Activated T-cell treated with anti-CD3 and anti-CD28 coated beads, Interleukin-2, amount 50 U/mL, for 24 hours (primary cell): ENCODE data around the gene PRR29.

Source experiments
- DNase-seq: peaks from one replicate; pipeline ENCODE4 v3.0.0-alpha.2; 2020
- H3K27ac Mint-ChIP-seq: 2 replicates; pipeline ENCODE4 v1.8.0; 2020; ENCODE audit warnings: mild to moderate bottlenecking, mixed read lengths
- H3K27me3 Mint-ChIP-seq: 2 replicates; pipeline ENCODE4 v1.8.0; 2020; ENCODE audit warnings: mixed read lengths
- H3K36me3 Mint-ChIP-seq: 2 replicates; pipeline ENCODE4 v1.8.0; 2020; ENCODE audit warnings: low read depth, mixed read lengths
- H3K4me1 Mint-ChIP-seq: 2 replicates; pipeline ENCODE4 v1.8.0; 2020; ENCODE audit warnings: low read depth, mixed read lengths
- H3K4me3 Mint-ChIP-seq: 2 replicates; pipeline ENCODE4 v1.8.0; 2020; ENCODE audit warnings: mild to moderate bottlenecking, moderate library complexity, mixed read lengths
- H3K9me3 Mint-ChIP-seq: 2 replicates; pipeline ENCODE4 v1.8.0; 2020; ENCODE audit warnings: mixed read lengths

Gene PRR29

GRCh38 chr17:63998050-63998720 lies at the start of gene PRR29:
TSS of gene PRR29 (plus strand) at chr17:63998351. CDS start at chr17:63998365, 14 bp downstream.
- Mint-ChIP-seq H3K27ac (peak within 1 kb of the TSS; percentile 81), H3K27me3 (no peaks in the 10 kb centered on the region), H3K4me3 (peak within 1 kb of the TSS; percentile 84), H3K4me1 (peaks cover 29% of the 10 kb centered on the region), H3K9me3 (no peaks in the 10 kb centered on the region), H3K36me3 (peaks cover 17% of the 10 kb centered on the region)
- DNase-seq, result peak; percentile 83

- Mint-ChIP-seq H3K36me3 (no peaks in the 10 kb centered on the region), H3K4me3 (no peak overlapping the region), H3K27me3 (no peaks in the 10 kb centered on the region), H3K27ac (no peak overlapping the region), H3K4me1 (peaks cover 16% of the 10 kb centered on the region), H3K9me3 (no peaks in the 10 kb centered on the region)
- DNase-seq, result no peak
These were observed 49.6 kb upstream of the PRR29 start for GRCh38 chr17:63948521-63948920.

- H3K27me3 Mint-ChIP-seq, result no peaks in the 10 kb centered on the region
- no peak overlapping the region for H3K27ac Mint-ChIP-seq
- H3K9me3 Mint-ChIP-seq, result no peaks in the 10 kb centered on the region
These were observed 48.4 kb upstream of the PRR29 start for GRCh38 chr17:63949576-63950250.

GRCh38 chr17:63950940-63951907 lies 46.9 kb upstream of the PRR29 start:
- no peak overlapping the region for H3K4me3 Mint-ChIP-seq
- no peaks in the 10 kb centered on the region for H3K36me3 Mint-ChIP-seq
- H3K9me3 Mint-ChIP-seq, result no peaks in the 10 kb centered on the region
- H3K27ac Mint-ChIP-seq, result no peak overlapping the region
- DNase-seq, result peak; percentile 50
- no peaks in the 10 kb centered on the region for H3K27me3 Mint-ChIP-seq
- H3K4me1 Mint-ChIP-seq, result peaks cover 25% of the 10 kb centered on the region

More at GRCh38 chr17:63949576-63950250, 48.4 kb upstream of the PRR29 start:
- H3K4me3 Mint-ChIP-seq, result no peak overlapping the region
- DNase-seq, result no peak
- H3K36me3 Mint-ChIP-seq, result no peaks in the 10 kb centered on the region
- peaks cover 28% of the 10 kb centered on the region for H3K4me1 Mint-ChIP-seq

GRCh38 chr17:63954402-63955063 lies 43.6 kb upstream of the PRR29 start:
- Mint-ChIP-seq H3K9me3 (no peaks in the 10 kb centered on the region), H3K27ac (peak overlapping the region; percentile 69), H3K4me1 (peaks cover 19% of the 10 kb centered on the region), H3K36me3 (no peaks in the 10 kb centered on the region), H3K27me3 (no peaks in the 10 kb centered on the region), H3K4me3 (no peak overlapping the region)
- peak; percentile 54 for DNase-seq

GRCh38 chr17:63955232-63955631 lies 42.9 kb upstream of the PRR29 start:
- no peaks in the 10 kb centered on the region for H3K9me3 Mint-ChIP-seq
- no peak for DNase-seq
- H3K27me3 Mint-ChIP-seq, result no peaks in the 10 kb centered on the region
- H3K4me3 Mint-ChIP-seq, result no peak overlapping the region
- H3K27ac Mint-ChIP-seq, result no peak overlapping the region
- peaks cover 19% of the 10 kb centered on the region for H3K4me1 Mint-ChIP-seq
- H3K36me3 Mint-ChIP-seq, result no peaks in the 10 kb centered on the region

GRCh38 chr17:63955791-63956190 lies 42.4 kb upstream of the PRR29 start:
- Mint-ChIP-seq H3K27me3 (no peaks in the 10 kb centered on the region), H3K4me1 (peaks cover 19% of the 10 kb centered on the region), H3K27ac (no peak overlapping the region), H3K36me3 (no peaks in the 10 kb centered on the region), H3K4me3 (no peak overlapping the region), H3K9me3 (no peaks in the 10 kb centered on the region)
- DNase-seq, result no peak

- H3K36me3 Mint-ChIP-seq, result no peaks in the 10 kb centered on the region
- DNase-seq, result no peak
These were observed 41.7 kb upstream of the PRR29 start for GRCh38 chr17:63956296-63956920.

GRCh38 chr17:63960006-63960405 lies 38.1 kb upstream of the PRR29 start:
- no peaks in the 10 kb centered on the region for H3K36me3 Mint-ChIP-seq
- no peak overlapping the region for H3K4me3 Mint-ChIP-seq
- no peak overlapping the region for H3K27ac Mint-ChIP-seq
- peaks cover 8% of the 10 kb centered on the region for H3K4me1 Mint-ChIP-seq
- no peaks in the 10 kb centered on the region for H3K27me3 Mint-ChIP-seq
- no peaks in the 10 kb centered on the region for H3K9me3 Mint-ChIP-seq
- DNase-seq, result no peak

More at GRCh38 chr17:63956296-63956920, 41.7 kb upstream of the PRR29 start:
- Mint-ChIP-seq H3K4me3 (no peak overlapping the region), H3K9me3 (no peaks in the 10 kb centered on the region), H3K27ac (no peak overlapping the region), H3K4me1 (peaks cover 20% of the 10 kb centered on the region), H3K27me3 (no peaks in the 10 kb centered on the region)

GRCh38 chr17:63960430-63960829 lies 37.7 kb upstream of the PRR29 start:
- DNase-seq, result no peak
- Mint-ChIP-seq H3K9me3 (no peaks in the 10 kb centered on the region), H3K4me1 (peaks cover 5% of the 10 kb centered on the region), H3K4me3 (no peak overlapping the region), H3K27ac (no peak overlapping the region), H3K27me3 (no peaks in the 10 kb centered on the region), H3K36me3 (no peaks in the 10 kb centered on the region)

- Mint-ChIP-seq H3K4me3 (no peak overlapping the region), H3K4me1 (peaks cover 9% of the 10 kb centered on the region), H3K36me3 (no peaks in the 10 kb centered on the region), H3K27me3 (no peaks in the 10 kb centered on the region), H3K27ac (no peak overlapping the region), H3K9me3 (no peaks in the 10 kb centered on the region)
- DNase-seq, result peak; percentile 55
These were observed 36.6 kb upstream of the PRR29 start for GRCh38 chr17:63961355-63962212.

- H3K9me3 Mint-ChIP-seq, result no peaks in the 10 kb centered on the region
- H3K27me3 Mint-ChIP-seq, result no peaks in the 10 kb centered on the region
- no peaks in the 10 kb centered on the region for H3K36me3 Mint-ChIP-seq
- H3K4me1 Mint-ChIP-seq, result peaks cover 17% of the 10 kb centered on the region
- no peak overlapping the region for H3K27ac Mint-ChIP-seq
- DNase-seq, result no peak
- no peak overlapping the region for H3K4me3 Mint-ChIP-seq
These were observed 35.8 kb upstream of the PRR29 start for GRCh38 chr17:63962298-63962744.

GRCh38 chr17:63963123-63963522 lies 35.0 kb upstream of the PRR29 start:
- H3K9me3 Mint-ChIP-seq, result no peaks in the 10 kb centered on the region
- no peak overlapping the region for H3K4me3 Mint-ChIP-seq
- H3K27ac Mint-ChIP-seq, result no peak overlapping the region
- no peaks in the 10 kb centered on the region for H3K36me3 Mint-ChIP-seq
- no peaks in the 10 kb centered on the region for H3K27me3 Mint-ChIP-seq
- peaks cover 24% of the 10 kb centered on the region for H3K4me1 Mint-ChIP-seq
- no peak for DNase-seq
